Measurements from ENCODE around the gene ASIC3.

DNA sequence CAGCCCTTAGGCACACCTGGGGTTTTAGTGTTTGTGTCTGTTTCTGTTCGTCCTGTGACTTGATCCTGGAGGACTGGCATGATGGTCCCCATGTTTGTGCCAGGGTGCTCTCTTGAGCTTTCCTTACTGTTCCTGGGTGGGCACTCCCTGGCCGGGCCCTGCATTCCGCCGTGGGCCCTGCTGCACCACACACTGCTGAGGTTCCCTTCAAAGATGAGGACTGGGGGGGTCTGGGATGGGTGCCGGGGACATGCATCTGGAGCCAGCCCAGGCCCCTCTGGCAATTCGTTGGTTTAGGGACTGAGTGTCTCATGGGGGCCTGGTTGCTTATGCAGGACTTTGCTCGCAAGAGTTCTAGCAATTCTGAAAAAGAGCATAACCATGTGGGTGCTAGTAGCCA, 42.7 kb downstream of the ASIC3 start:
- TF ChIP-seq EZH2 (IDR thresholded peaks at IDR 0.05; ENCODE audit: insufficient read depth, poor library complexity, severe bottlenecking), result no peak
- no peak for TF ChIP-seq EZH2phosphoT487 (IDR thresholded peaks at IDR 0.05; ENCODE audit: insufficient read depth, low read depth)

Data from GM23248 (cell line).